Measurements from ENCODE around the gene SH3TC1. TPM values are rescaled to one million over a fixed set of nuclear protein-coding genes. Genes with fewer than 3 reads are reported as not detected.

The SH3TC1 gene
- total and polyA plus RNA-seq, 10 of the 15 experiments (the other 5 are each of a cell fraction or from before 2014, with no cell fraction given) = 0.19 to 47.0 (median 18.4) TPM

DNA sequence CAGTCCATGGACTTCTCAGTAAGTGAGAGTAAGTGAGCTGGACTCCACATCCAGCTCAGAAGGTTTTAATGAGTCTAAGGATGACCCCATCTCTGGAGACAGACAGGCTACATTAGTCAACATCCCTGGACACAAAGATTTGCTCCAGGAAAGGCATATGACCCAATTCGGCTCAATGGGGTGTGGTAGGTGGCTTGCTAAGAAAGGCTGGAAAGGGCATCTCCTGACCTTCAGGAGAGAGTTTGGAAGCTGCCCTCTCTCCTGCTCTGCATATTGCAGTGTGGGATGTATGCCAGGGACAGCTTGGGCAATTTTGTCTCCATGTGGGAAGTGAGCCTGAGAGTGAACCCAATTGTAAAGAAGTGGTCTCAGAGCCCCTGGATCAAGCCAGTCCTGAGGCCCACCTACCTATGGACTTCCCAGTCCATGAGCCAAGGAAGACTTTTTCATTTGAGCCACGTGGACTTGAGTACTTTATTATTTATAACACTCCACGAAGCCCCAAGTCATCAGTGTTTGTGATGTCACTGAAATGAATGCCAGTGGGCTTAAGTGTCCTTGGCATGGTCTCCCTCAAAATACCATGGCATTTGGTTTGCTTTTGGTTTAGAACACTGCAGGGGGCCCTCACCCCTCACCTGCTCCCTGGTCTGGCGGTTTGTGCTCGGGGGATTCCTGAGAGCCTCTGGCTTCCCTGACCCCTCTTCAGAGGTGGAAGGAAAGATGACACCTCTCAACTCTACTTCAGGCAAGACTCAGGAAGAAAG, 30.1 kb upstream of the SH3TC1 start:
- H3K4me3 ChIP-seq = no peak overlapping the region
- no peaks in the 10 kb centered on the region for H4K20me1 ChIP-seq (ENCODE audit: control insufficient read depth, insufficient read depth)
- H3K27me3 ChIP-seq (replicated peaks in 1 of 2; ENCODE audit: control insufficient read depth in 2 of 2, insufficient read depth in 2 of 2, low read length in 1 of 2) = no peaks in the 10 kb centered on the region
- no peaks in the 10 kb centered on the region for H3K36me3 ChIP-seq (ENCODE audit: control insufficient read depth in 2 of 2, insufficient read depth in 2 of 2, low read length in 1 of 2)
- no TSS peak for BruUV-seq (replicated peaks)
- CTCF ChIA-PET = interaction anchor here (1.0 kb wide), 1 partner anchor 11 kb away, joined by 4 read pairs; no protein-coding TSS in a partner anchor
- H2AFZ ChIP-seq (ENCODE audit: control insufficient read depth, low read depth, low read length) = no peak overlapping the region
- RAD21 ChIA-PET (ENCODE audit: unreplicated experiment) = no interaction called here
- FAIRE-seq = no peak
- no peak overlapping the region for H3K4me2 ChIP-seq (ENCODE audit: control insufficient read depth, insufficient read depth)
- in situ Hi-C loops (cut with MboI) (no loop called here), intact Hi-C loops (cut with micrococcal nuclease; ENCODE audit: unreplicated experiment) (no loop called here)
- ATAC-seq = no peak
- 55% methylated on average over 5 of the region's 5 CpGs for WGBS (ENCODE audit: insufficient coverage, insufficient replicate concordance, low lambda C conversion rate, missing lambda C conversion rate)
- H3K79me2 ChIP-seq (ENCODE audit: control insufficient read depth, insufficient read depth, low read length) = no peaks in the 10 kb centered on the region
- peaks cover 13% of the 10 kb centered on the region for H3K4me1 ChIP-seq (ENCODE audit: control insufficient read depth, insufficient read depth, low read length)
- SMC1A ChIA-PET (ENCODE audit: uncharacterized antibody, unreplicated experiment) = interaction anchor here (2.1 kb wide), 1 partner anchor 10 kb away, joined by 4 read pairs; no protein-coding TSS in a partner anchor
- TF ChIP-seq NFYA (IDR thresholded peaks at IDR 0.05; ENCODE audit: borderline replicate concordance, low read depth, low read length) = no peak
- no peak for TF ChIP-seq SUZ12 (IDR thresholded peaks at IDR 0.05; ENCODE audit: unreplicated experiment)
- no peak for TF ChIP-seq SPI1 (IDR thresholded peaks at IDR 0.05; ENCODE audit: borderline replicate concordance, insufficient read depth, low read depth, low read length)
- TF ChIP-seq ZNF274 (IDR thresholded peaks at IDR 0.05; ENCODE audit: insufficient read depth, insufficient read length) = no peak
- TF ChIP-seq CBFB (IDR thresholded peaks at IDR 0.05; ENCODE audit: low read depth) = no peak
- no peak for TF ChIP-seq NFYB (IDR thresholded peaks at IDR 0.05; ENCODE audit: insufficient read depth, low read depth, low read length)
- TF ChIP-seq, protein P1, sequence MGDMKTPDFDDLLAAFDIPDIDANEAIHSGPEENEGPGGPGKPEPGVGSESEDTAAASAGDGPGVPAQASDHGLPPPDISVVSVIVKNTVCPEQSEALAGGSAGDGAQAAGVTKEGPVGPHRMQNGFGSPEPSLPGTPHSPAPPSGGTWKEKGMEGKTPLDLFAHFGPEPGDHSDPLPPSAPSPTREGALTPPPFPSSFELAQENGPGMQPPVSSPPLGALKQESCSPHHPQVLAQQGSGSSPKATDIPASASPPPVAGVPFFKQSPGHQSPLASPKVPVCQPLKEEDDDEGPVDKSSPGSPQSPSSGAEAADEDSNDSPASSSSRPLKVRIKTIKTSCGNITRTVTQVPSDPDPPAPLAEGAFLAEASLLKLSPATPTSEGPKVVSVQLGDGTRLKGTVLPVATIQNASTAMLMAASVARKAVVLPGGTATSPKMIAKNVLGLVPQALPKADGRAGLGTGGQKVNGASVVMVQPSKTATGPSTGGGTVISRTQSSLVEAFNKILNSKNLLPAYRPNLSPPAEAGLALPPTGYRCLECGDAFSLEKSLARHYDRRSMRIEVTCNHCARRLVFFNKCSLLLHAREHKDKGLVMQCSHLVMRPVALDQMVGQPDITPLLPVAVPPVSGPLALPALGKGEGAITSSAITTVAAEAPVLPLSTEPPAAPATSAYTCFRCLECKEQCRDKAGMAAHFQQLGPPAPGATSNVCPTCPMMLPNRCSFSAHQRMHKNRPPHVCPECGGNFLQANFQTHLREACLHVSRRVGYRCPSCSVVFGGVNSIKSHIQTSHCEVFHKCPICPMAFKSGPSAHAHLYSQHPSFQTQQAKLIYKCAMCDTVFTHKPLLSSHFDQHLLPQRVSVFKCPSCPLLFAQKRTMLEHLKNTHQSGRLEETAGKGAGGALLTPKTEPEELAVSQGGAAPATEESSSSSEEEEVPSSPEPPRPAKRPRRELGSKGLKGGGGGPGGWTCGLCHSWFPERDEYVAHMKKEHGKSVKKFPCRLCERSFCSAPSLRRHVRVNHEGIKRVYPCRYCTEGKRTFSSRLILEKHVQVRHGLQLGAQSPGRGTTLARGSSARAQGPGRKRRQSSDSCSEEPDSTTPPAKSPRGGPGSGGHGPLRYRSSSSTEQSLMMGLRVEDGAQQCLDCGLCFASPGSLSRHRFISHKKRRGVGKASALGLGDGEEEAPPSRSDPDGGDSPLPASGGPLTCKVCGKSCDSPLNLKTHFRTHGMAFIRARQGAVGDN (IDR thresholded peaks at IDR 0.05) = no peak
- H3K9me3 ChIP-seq (replicated peaks; ENCODE audit: control insufficient read depth, insufficient read depth, low read length) = peaks cover 8% of the 10 kb centered on the region; the same call in 2 of the 3 replicates
- no peak overlapping the region for H3K9ac ChIP-seq (ENCODE audit: control insufficient read depth, insufficient read depth, low read length)
- H3K27ac ChIP-seq (ENCODE audit: control insufficient read depth, insufficient read depth) = no peak overlapping the region
- DNase-seq (ENCODE audit: low read depth, low spot score) = no peak
- POLR2A ChIA-PET = no interaction called here

Measured in GM12878 (cell line).